ENCODE data around the gene YY1.

The YY1 gene

DNA sequence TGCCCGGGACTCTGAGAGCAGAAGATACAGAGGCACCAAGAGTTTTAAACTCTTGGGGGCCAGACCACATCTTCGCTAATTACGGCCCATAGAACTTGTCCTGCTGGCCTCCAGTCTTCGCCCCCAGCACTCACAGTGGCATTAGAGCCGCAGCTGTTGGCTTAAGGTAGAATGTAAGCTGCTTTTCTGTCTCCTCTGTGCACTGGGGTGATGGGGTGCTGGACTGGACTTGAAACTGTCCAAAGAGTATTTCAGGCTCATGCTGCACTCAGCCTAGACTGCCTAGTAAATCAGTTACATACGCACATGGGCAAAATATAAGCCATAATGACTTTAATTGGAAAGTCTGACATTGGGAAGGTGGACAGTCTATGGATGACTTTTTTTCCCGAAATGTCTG is 29.0 kb downstream of the YY1 start:
- TF ChIP-seq CTCF (IDR thresholded peaks at IDR 0.05; ENCODE audit: low read depth, low read length): no peak
- DNase-seq (ENCODE audit: low read depth in 2 of 2): no peak
- no peak overlapping the region for H3K4me3 ChIP-seq (replicated peaks in 1 of 2; ENCODE audit: low read depth in 2 of 2, low read length in 2 of 2)

- DNase-seq (ENCODE audit: low read depth in 2 of 2): peak; percentile 21 to 73
- no peak overlapping the region for H3K4me3 ChIP-seq (replicated peaks in 1 of 2; ENCODE audit: low read depth in 2 of 2, low read length in 2 of 2)
- TF ChIP-seq CTCF (IDR thresholded peaks at IDR 0.05; ENCODE audit: low read depth, low read length): no peak
Measured at GRCh38 chr14:100268591-100269207, 29.8 kb downstream of the YY1 start.

GRCh38 chr14:100271247-100271939 is 32.4 kb downstream of the YY1 start:
- TF ChIP-seq CTCF (IDR thresholded peaks at IDR 0.05; ENCODE audit: low read depth, low read length): peak; percentile 20
- no peak overlapping the region for H3K4me3 ChIP-seq (replicated peaks in 1 of 2; ENCODE audit: low read depth in 2 of 2, low read length in 2 of 2)
- peak; percentile 34 to 45 for DNase-seq (ENCODE audit: low read depth in 2 of 2)

GRCh38 chr14:100274250-100274649 is 35.3 kb downstream of the YY1 start:
- no peak for TF ChIP-seq CTCF (IDR thresholded peaks at IDR 0.05; ENCODE audit: low read depth, low read length)
- H3K4me3 ChIP-seq (replicated peaks in 1 of 2; ENCODE audit: low read depth in 2 of 2, low read length in 2 of 2): no peak overlapping the region
- no peak for DNase-seq (ENCODE audit: low read depth in 2 of 2)

GRCh38 chr14:100275214-100275613 is 36.3 kb downstream of the YY1 start:
- TF ChIP-seq CTCF (IDR thresholded peaks at IDR 0.05; ENCODE audit: low read depth, low read length): no peak
- no peak for DNase-seq (ENCODE audit: low read depth in 2 of 2)
- H3K4me3 ChIP-seq (replicated peaks in 1 of 2; ENCODE audit: low read depth in 2 of 2, low read length in 2 of 2): no peak overlapping the region

DNA sequence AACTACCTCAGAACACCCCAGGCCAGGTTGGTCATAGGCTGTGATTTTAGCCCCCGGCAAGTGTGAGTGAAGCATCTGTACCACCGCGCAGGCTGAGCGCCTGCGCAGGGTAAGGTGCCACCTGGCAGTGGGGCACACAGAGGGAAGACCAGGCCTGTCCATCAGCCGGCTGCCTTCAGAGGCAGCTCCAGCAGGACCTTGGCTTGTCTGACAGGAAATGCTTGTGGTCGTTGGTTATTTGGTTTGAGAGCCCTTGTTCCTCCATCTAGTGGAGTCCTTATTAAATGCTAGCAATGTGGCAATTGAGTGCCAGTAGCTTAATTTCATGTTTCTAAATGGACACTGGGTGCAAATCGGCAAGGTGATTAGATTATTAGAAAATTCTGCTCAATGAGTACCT is 39.8 kb downstream of the YY1 start:
- DNase-seq (ENCODE audit: low read depth in 2 of 2): peak; percentile 73 to 78
- no peak overlapping the region for H3K4me3 ChIP-seq (replicated peaks in 1 of 2; ENCODE audit: low read depth in 2 of 2, low read length in 2 of 2)
- peak; percentile 38 for TF ChIP-seq CTCF (IDR thresholded peaks at IDR 0.05; ENCODE audit: low read depth, low read length)

Measured in cardiac fibroblast (primary cell).